H1 (cell line): ENCODE data around the gene DHRS3. TPM values are rescaled to one million over a fixed set of nuclear protein-coding genes. Genes with fewer than 3 reads are reported as not detected.

Experiments
- ASH2L ChIP-seq: fragments of 200-600, 300-600 bp; sonication (generic); IDR thresholded peaks from one replicate; pipeline ENCODE4 v1.7.1; 2017; ENCODE audit warnings: low read length
- JUND ChIP-seq: IDR thresholded peaks from 2 replicates; pipeline ENCODE4 v1.6.1; 2011; ENCODE audit warnings: mild to moderate bottlenecking, improper control_type of control experiment, low read length
- KDM5A ChIP-seq: fragments of 200-600 bp; IDR thresholded peaks from 2 replicates; pipeline ENCODE4 v1.7.1; 2012; ENCODE audit warnings: mild to moderate bottlenecking, low read length, inconsistent platforms, mixed read lengths
- PHF8 ChIP-seq: fragments of 200-600 bp; sonication (generic); conservative IDR thresholded peaks from 2 replicates; pipeline ENCODE4 v1.7.1; 2012; ENCODE audit warnings: low read depth, mild to moderate bottlenecking, inconsistent platforms, low read length, moderate library complexity
- POLR2AphosphoS5 ChIP-seq: IDR thresholded peaks from 2 replicates; pipeline ENCODE4 v1.6.1; 2011; ENCODE audit warnings: low read depth, low read length
- TEAD4 ChIP-seq: IDR thresholded peaks from 2 replicates; pipeline ENCODE4 v1.6.1; 2012; ENCODE audit warnings: low read depth, low read length, inconsistent platforms, mixed read lengths
- polyA plus RNA-seq, 7 experiments: library from polyadenylated mRNA; depleted of rRNA in 3 of 7; stranded (reverse) in 5 of 7; unstranded in 2 of 7; fragments of >200 nt in 5 of 7; fragments of 200-250 nt in 2 of 7; gene quantifications; 1 replicate in 5 of 7; 2 replicates in 1 of 7; 4 replicates in 1 of 7; pipeline versions ENCODE4 v1.2.1 to v1.2.3, GENCODE V29; 2011 to 2013; ENCODE audit warnings: missing spikeins in 2 of 7, mixed read lengths in 2 of 7
- total RNA-seq: library from RNA; stranded (reverse); fragmentation: NEBNext Ultra II Directional; extraction: Animal tissue kit (Norgen Biotek cat#: 25700); gene quantifications from 2 replicates; pipeline ENCODE4 v1.2.1, GENCODE V29; 2021

Gene DHRS3
- total and polyA plus RNA-seq, 2 of the 8 experiments (the other 6 are each of a cell fraction or from before 2014, with no cell fraction given), result 32.5 to 36.4 TPM

GRCh38 chr1:12614402-12615158 is 3.4 kb downstream of the DHRS3 start (continued):
- TF ChIP-seq KDM5A (no peak), TEAD4 (no peak), JUND (no peak), PHF8 (no peak), ASH2L (no peak), POLR2AphosphoS5 (no peak)
